HCT116 (cell line): Measurements from ENCODE around the gene PDP2. TPM values are rescaled to one million over a fixed set of nuclear protein-coding genes. Genes with fewer than 3 reads are reported as not detected.

Experiments
- ATAC-seq: fragments of 200-7000 bp; cut with Tn5 transposase; 2 replicates; pipeline ENCODE4 v1.9.1; 2020; ENCODE audit warnings: mild to moderate bottlenecking, moderate library complexity
- BruUV-seq: library from RNA; stranded (reverse); fragments of 400-500 nt; replicated peaks from 2 replicates; lab custom pipeline; 2021; lab: Mats Ljungman, UMichigan
- CTCF ChIA-PET: fragments of 300-600 bp; sonication (Branson Sonifier 250); formaldehyde crosslinking; loops from one replicate; lab custom pipeline; 2021; ENCODE audit warnings: antibody characterized with exemption; lab: Charles Lee
- POLR2A ChIA-PET: fragments of 300-600, 350-600 bp; sonication (Branson Sonifier 250); formaldehyde crosslinking; loops from one replicate; lab custom pipeline; 2021; ENCODE audit warnings: antibody characterized with exemption; lab: Charles Lee
- RAD21 ChIA-PET, 2 experiments: fragments of 300-600 bp; sonication (Branson Sonifier 250); formaldehyde crosslinking; loops; one replicate each; lab custom pipeline; 2023; ENCODE audit warnings: low total read pairs in 2 of 2; ENCODE audit not compliant: uncharacterized antibody in 2 of 2, unreplicated experiment in 2 of 2, low non-redundant PET in 1 of 2; lab: Charles Lee
- DNase-seq: peaks from one replicate; pipeline ENCODE4 v3.0.0-alpha.2; 2010; ENCODE audit warnings: low read depth, low spot score
- H2AFZ ChIP-seq: fragments of 200-600 bp; shearing (Covaris generic), sonication (generic); 2 replicates; pipeline ENCODE4 v1.6.1; 2017; ENCODE audit warnings: low read depth, mixed run types, mixed read lengths, antibody characterized with exemption, low read length; ENCODE audit not compliant: poor library complexity, severe bottlenecking
- H3K27ac ChIP-seq: 2 replicates; pipeline ENCODE4 v1.5.1; 2012; ENCODE audit warnings: low read depth, low read length
- H3K27me3 ChIP-seq: fragments of 200-600 bp; sonication (generic); 2 replicates; pipeline ENCODE4 v1.6.1; 2016; ENCODE audit warnings: mixed run types, low read length, mixed read lengths; ENCODE audit not compliant: insufficient read depth
- H3K36me3 ChIP-seq, 2 experiments: fragments of 200-500 bp in 1 of 2; fragments of 200-600 bp in 1 of 2; sonication (Bioruptor generic) in 1 of 2; sonication (generic) in 1 of 2; 2 replicates each; pipeline versions ENCODE4 v1.5.1 to v1.6.1; 2014 to 2016; ENCODE audit warnings: low read length in 2 of 2, inconsistent platforms in 1 of 2, mixed read lengths in 1 of 2, mixed run types in 1 of 2; ENCODE audit not compliant: insufficient read depth in 2 of 2, control insufficient read depth in 1 of 2
- H3K4me1 ChIP-seq, 2 experiments: fragments of 200-600 bp in 1 of 2; sonication (generic) in 1 of 2; 2 replicates each; pipeline versions ENCODE4 v1.5.1 to v1.6.1; 2012 to 2017; ENCODE audit warnings: low read length in 2 of 2, inconsistent platforms in 1 of 2, mild to moderate bottlenecking in 1 of 2, mixed read lengths in 1 of 2, mixed run types in 1 of 2, moderate library complexity in 1 of 2; ENCODE audit not compliant: insufficient read depth in 2 of 2, control insufficient read depth in 1 of 2
- H3K4me2 ChIP-seq: fragments of 200-600 bp; sonication (generic); 2 replicates; pipeline ENCODE4 v1.6.1; 2017; ENCODE audit warnings: mixed run types, low read length, mixed read lengths
- H3K4me3 ChIP-seq, 2 experiments: fragments of 200-600 bp in 1 of 2; sonication (generic) in 1 of 2; replicated peaks in 1 of 2; 2 replicates each; pipeline ENCODE4 v1.5.1; 2011 to 2016; ENCODE audit warnings: low read length in 2 of 2, control low read depth in 1 of 2, low read depth in 1 of 2, mild to moderate bottlenecking in 1 of 2, mixed read lengths in 1 of 2, mixed run types in 1 of 2
- H3K79me2 ChIP-seq: fragments of 200-600 bp; sonication (generic); 2 replicates; pipeline ENCODE4 v1.6.1; 2017; ENCODE audit warnings: mild to moderate bottlenecking, mixed run types, low read length, moderate library complexity, mixed read lengths; ENCODE audit not compliant: insufficient read depth
- H3K9ac ChIP-seq: fragments of 200-600 bp; sonication (generic); 2 replicates; pipeline ENCODE4 v1.6.1; 2016; ENCODE audit warnings: low read length, mixed read lengths
- H3K9me2 ChIP-seq: fragments of 200-600 bp; sonication (generic), shearing (Covaris generic); 2 replicates; pipeline ENCODE4 v1.6.1; 2017; ENCODE audit warnings: mixed run types, mild to moderate bottlenecking, moderate library complexity; ENCODE audit not compliant: insufficient read depth
- H3K9me3 ChIP-seq, 2 experiments: fragments of 200-500 bp in 1 of 2; fragments of 200-600 bp in 1 of 2; sonication (Bioruptor generic) in 1 of 2; sonication (generic) in 1 of 2; 2 replicates each; pipeline ENCODE4 v1.6.1; 2014 to 2017; ENCODE audit warnings: low read length in 2 of 2, mixed read lengths in 2 of 2, inconsistent platforms in 1 of 2, low read depth in 1 of 2, mild to moderate bottlenecking in 1 of 2, mixed run types in 1 of 2, moderate library complexity in 1 of 2; ENCODE audit not compliant: control insufficient read depth in 1 of 2, insufficient read depth in 1 of 2
- H4K20me1 ChIP-seq: fragments of 200-600 bp; sonication (generic), shearing (Covaris generic); 2 replicates; pipeline ENCODE4 v1.6.1; 2017; ENCODE audit warnings: mixed run types, mild to moderate bottlenecking, moderate library complexity; ENCODE audit not compliant: insufficient read depth
- CTCF ChIP-seq, 3 experiments: fragments of 200-600 bp in 1 of 3; sonication (generic) in 1 of 3; IDR thresholded peaks in 2 of 3; conservative IDR thresholded peaks in 1 of 3; 2 replicates each; pipeline ENCODE4 v1.5.1; 2012 to 2017; ENCODE audit warnings: low read depth in 2 of 3, low read length in 2 of 3, antibody characterized with exemption in 1 of 3, borderline replicate concordance in 1 of 3, control low read depth in 1 of 3, mild to moderate bottlenecking in 1 of 3, mixed read lengths in 1 of 3, mixed run types in 1 of 3, moderate library complexity in 1 of 3; ENCODE audit not compliant: insufficient read depth in 1 of 3
- JUND ChIP-seq: IDR thresholded peaks from 2 replicates; pipeline ENCODE4 v1.6.1; 2012
- SRF ChIP-seq: IDR thresholded peaks from 2 replicates; pipeline ENCODE4 v1.6.1; 2012; ENCODE audit warnings: low read depth
- intact Hi-C: fragments of 100-400 bp; cut with micrococcal nuclease; formaldehyde crosslinking; loops from 2 replicates; pipeline ENCODE4 v1.10.0; 2022
- total RNA-seq: library from RNA; stranded (reverse); gene quantifications from one replicate; pipeline ENCODE4 v1.2.1, GENCODE V29; 2021; ENCODE audit not compliant: unreplicated experiment

The PDP2 gene
- total RNA-seq, 1 experiment from 2014 or later = 19.9 TPM

GRCh38 chr16:66901626-66902025, 21.3 kb downstream of the PDP2 start:
- ChIA-PET POLR2A (no interaction called here), CTCF (no interaction called here), RAD21 (no interaction called here)
- intact Hi-C loops = no loop called here
- Histone ChIP-seq H3K4me2 (no peak overlapping the region), H3K4me3 (no peak overlapping the region), H2AFZ (no peak overlapping the region), H3K9me3 (no peaks in the 10 kb centered on the region), H4K20me1 (no peaks in the 10 kb centered on the region), H3K27me3 (no peaks in the 10 kb centered on the region), H3K9me2 (no peaks in the 10 kb centered on the region)
- DNase-seq (no peak), ATAC-seq (no peak)
- BruUV-seq = no TSS peak
- no peak for TF ChIP-seq SRF
- TF ChIP-seq, all 23 proteins: peak for 0
- Histone ChIP-seq H3K27ac (no peak overlapping the region), H3K4me1 (peaks cover 17% of the 10 kb centered on the region in 2 experiments), H3K36me3 (no peaks in the 10 kb centered on the region), H3K9ac (no peak overlapping the region), H3K79me2 (no peaks in the 10 kb centered on the region)

- Histone ChIP-seq H3K79me2 (no peaks in the 10 kb centered on the region), H3K9me3 (no peaks in the 10 kb centered on the region), H3K36me3 (no peaks in the 10 kb centered on the region), H3K27me3 (no peaks in the 10 kb centered on the region), H3K9me2 (no peaks in the 10 kb centered on the region), H3K4me2 (no peak overlapping the region), H3K27ac (no peak overlapping the region), H3K4me3 (no peak overlapping the region), H4K20me1 (no peaks in the 10 kb centered on the region), H2AFZ (no peak overlapping the region), H3K9ac (no peak overlapping the region)
- ChIA-PET RAD21 (no interaction called here), POLR2A (interaction anchor here (0.5 kb wide), 1 partner anchor 275 kb away, joined by 5 read pairs; no protein-coding TSS in a partner anchor), CTCF (interaction anchor here (1.3 to 1.5 kb wide), 2 partner anchors 8 to 26 kb away, joined by 3 read pairs; no protein-coding TSS in a partner anchor)
- BruUV-seq = no TSS peak
- DNase-seq = no peak
- TF ChIP-seq CTCF (IDR thresholded peaks at IDR 0.05 in 2 of 3, conservative IDR thresholded peaks at IDR 0.05 in 1 of 3; ENCODE audit: borderline replicate concordance in 1 of 3, insufficient read depth in 1 of 3, low read depth in 2 of 3, low read length in 2 of 3) (0 out of 6 replicates have a peak, but pooled peaks of 1 of the 3 experiments have one; percentile 1), JUND (no peak)
- TF ChIP-seq, all 23 proteins: peak for 1
- ATAC-seq = peak; percentile 48
- H3K4me1 ChIP-seq = peaks cover 17% of the 10 kb centered on the region in 2 experiments
- intact Hi-C loops = no loop called here
Observed at GRCh38 chr16:66902648-66903543, 22.6 kb downstream of the PDP2 start.
